K562 (cell line): ENCODE results near the gene ADGRB2. TPM values are rescaled to one million over a fixed set of nuclear protein-coding genes. Genes with fewer than 3 reads are reported as not detected.
A peak's percentile ranks its signal among the peaks of the same experiment; 100 is the strongest.

Experiments used
- ATAC-seq: fragments of 200-7000 bp; cut with Tn5 transposase; 3 replicates; pipeline ENCODE4 v1.9.1; 2020; ENCODE audit warnings: moderate library complexity
- BruUV-seq: library from RNA; stranded (reverse); fragments of 400-500 nt; replicated peaks from 2 replicates; lab custom pipeline; 2021; lab: Mats Ljungman, UMichigan
- CTCF ChIA-PET: fragments of 300-600 bp; formaldehyde crosslinking; extraction: SDS; loops from one replicate; lab custom pipeline; 2021; ENCODE audit warnings: low intra/inter-chr PET ratio; lab: Yijun Ruan, JAX
- POLR2A ChIA-PET: fragments of 300-600, 350-650 bp; sonication (Branson Sonifier 250); formaldehyde crosslinking; extraction: SDS; loops from one replicate; lab custom pipeline; 2021; ENCODE audit warnings: antibody characterized with exemption, inconsistent platforms; lab: Yijun Ruan, JAX
- DNase-seq, 4 experiments: peaks; one replicate each; pipeline versions ENCODE4 v3.0.0 to v3.0.0-alpha.2; 2011 to 2018; ENCODE audit warnings: low spot score in 3 of 4, mixed read lengths in 3 of 4; ENCODE audit errors: extremely low read depth in 1 of 4
- FAIRE-seq: peaks from 2 replicates; lab custom pipeline; 2011; peaks lifted over from hg19 to GRCh38; lab: Jason Lieb, UNC
- H2AFZ ChIP-seq: 2 replicates; pipeline ENCODE4 v1.6.0; 2011; ENCODE audit warnings: low read depth, low read length, control low read depth, inconsistent platforms
- H3K27ac ChIP-seq: fragments of 200-600 bp; 3 replicates; pipeline ENCODE4 v1.8.0; 2011; ENCODE audit warnings: low read depth, mild to moderate bottlenecking, control low read depth, inconsistent platforms, low read length, moderate library complexity, mixed read lengths; ENCODE audit errors: extremely low read depth
- H3K27me3 ChIP-seq, 2 experiments: fragments of 300-600 bp in 1 of 2; 2 replicates in 1 of 2; 3 replicates in 1 of 2; pipeline versions ENCODE4 v1.6.0 to v1.8.0; 2011; ENCODE audit warnings: inconsistent platforms in 2 of 2, low read length in 2 of 2, mild to moderate bottlenecking in 1 of 2, mixed read lengths in 1 of 2, moderate library complexity in 1 of 2; ENCODE audit not compliant: control insufficient read depth in 2 of 2, insufficient read depth in 2 of 2
- H3K36me3 ChIP-seq: fragments of 300-600 bp; 3 replicates; pipeline ENCODE4 v1.8.0; 2011; ENCODE audit warnings: mild to moderate bottlenecking, low read length, inconsistent platforms; ENCODE audit not compliant: control insufficient read depth, insufficient read depth
- H3K4me1 ChIP-seq, 2 experiments: fragments of 200-600 bp in 1 of 2; replicated peaks in 1 of 2; 2 replicates in 1 of 2; 3 replicates in 1 of 2; pipeline versions ENCODE4 v1.5.1 to v1.8.0; 2011; ENCODE audit warnings: inconsistent platforms in 2 of 2, low read length in 2 of 2, mild to moderate bottlenecking in 1 of 2, mixed read lengths in 1 of 2, moderate library complexity in 1 of 2; ENCODE audit not compliant: control insufficient read depth in 2 of 2, insufficient read depth in 2 of 2
- H3K4me2 ChIP-seq: 2 replicates; pipeline ENCODE4 v1.6.1; 2011; ENCODE audit warnings: low read length, control low read depth, inconsistent platforms, mixed read lengths; ENCODE audit not compliant: insufficient read depth
- H3K4me3 ChIP-seq: fragments of 200-600 bp; sonication (generic), shearing (Covaris generic); 2 replicates; pipeline ENCODE4 v1.5.1; 2016; ENCODE audit warnings: control low read depth, inconsistent platforms
- H3K79me2 ChIP-seq: fragments of 200-600 bp; 3 replicates; pipeline ENCODE4 v1.8.0; 2011; ENCODE audit warnings: low read length, inconsistent platforms; ENCODE audit not compliant: control insufficient read depth, insufficient read depth
- H3K9ac ChIP-seq, 2 experiments: 2 replicates each; pipeline versions ENCODE4 v1.6.0 to v1.6.1; 2011; ENCODE audit warnings: low read depth in 2 of 2, low read length in 2 of 2, control low read depth in 1 of 2, inconsistent platforms in 1 of 2, mild to moderate bottlenecking in 1 of 2, mixed read lengths in 1 of 2; ENCODE audit not compliant: insufficient read depth in 1 of 2
- H3K9me1 ChIP-seq: one replicate; pipeline ENCODE4 v1.6.0; 2011; ENCODE audit warnings: inconsistent platforms, mild to moderate bottlenecking, low read length, moderate library complexity; ENCODE audit not compliant: control insufficient read depth, insufficient read depth
- H3K9me3 ChIP-seq: replicated peaks from 2 replicates; pipeline ENCODE4 v1.5.1; 2011; ENCODE audit warnings: low read depth, low read length, inconsistent platforms; ENCODE audit not compliant: control insufficient read depth, insufficient read depth
- H4K20me1 ChIP-seq: replicated peaks from 2 replicates; pipeline ENCODE4 v1.6.1; 2011; ENCODE audit warnings: low read length, inconsistent platforms, mixed read lengths; ENCODE audit not compliant: control insufficient read depth, insufficient read depth
- CREB1 ChIP-seq, 2 experiments: sonication (generic) in 1 of 2; formaldehyde crosslinking in 1 of 2; IDR thresholded peaks; 2 replicates each; pipeline versions ENCODE4 v1.6.1 to v1.8.0; 2012 to 2022; ENCODE audit warnings: inconsistent platforms in 1 of 2, mild to moderate bottlenecking in 1 of 2, missing genetic modification reagents in 1 of 2, moderate library complexity in 1 of 2
- CTCF ChIP-seq, 3 experiments: IDR thresholded peaks in 2 of 3; conservative IDR thresholded peaks in 1 of 3; 2 replicates each; pipeline ENCODE4 v1.5.1; 2011 to 2012; ENCODE audit warnings: low read length in 3 of 3, mild to moderate bottlenecking in 3 of 3, control low read depth in 2 of 3, improper control_type of control experiment in 1 of 3, inconsistent platforms in 1 of 3, low read depth in 1 of 3, mixed read lengths in 1 of 3, moderate library complexity in 1 of 3; ENCODE audit not compliant: insufficient read depth in 2 of 3
- GABPA ChIP-seq: fragments of 200-800 bp; sonication (Bioruptor generic); conservative IDR thresholded peaks from 2 replicates; pipeline ENCODE4 v1.6.1; 2016; ENCODE audit warnings: low read depth, missing genetic modification characterization, missing compliant biosample characterization
- GTF3C2 ChIP-seq: IDR thresholded peaks from 3 replicates; pipeline ENCODE4 v1.6.1; 2011; ENCODE audit warnings: borderline replicate concordance, mild to moderate bottlenecking, moderate library complexity; ENCODE audit not compliant: insufficient read length; ENCODE audit errors: extremely low read depth
- ILF3 ChIP-seq: fragments of 450-650 bp; IDR thresholded peaks from 2 replicates; pipeline ENCODE4 v1.6.1; 2018; ENCODE audit warnings: antibody characterized with exemption, mild to moderate bottlenecking, moderate library complexity, borderline replicate concordance
- KAT2B ChIP-seq: IDR thresholded peaks from one replicate; pipeline ENCODE4 v1.6.1; 2012; ENCODE audit warnings: low read depth, mild to moderate bottlenecking, control low read depth, inconsistent platforms, low read length, moderate library complexity
- RAD21 ChIP-seq, 2 experiments: fragments of 250-450 bp in 1 of 2; fragments of 450-650 bp in 1 of 2; sonication (Bioruptor Pico) in 1 of 2; formaldehyde crosslinking in 1 of 2; IDR thresholded peaks in 1 of 2; conservative IDR thresholded peaks in 1 of 2; 2 replicates each; pipeline versions ENCODE4 v1.4.0 to v1.8.0; 2020 to 2022; ENCODE audit warnings: mild to moderate bottlenecking in 2 of 2, moderate library complexity in 1 of 2
- RCOR1 ChIP-seq, 2 experiments: IDR thresholded peaks; 2 replicates each; pipeline ENCODE4 v1.6.1; 2012; ENCODE audit warnings: low read depth in 2 of 2, low read length in 2 of 2, borderline replicate concordance in 1 of 2, improper control_type of control experiment in 1 of 2
- SMC3 ChIP-seq: conservative IDR thresholded peaks from 2 replicates; pipeline ENCODE4 v1.6.1; 2011; ENCODE audit warnings: low read depth, low read length, improper control_type of control experiment; ENCODE audit not compliant: insufficient read depth
- ZBTB7A ChIP-seq: IDR thresholded peaks from 2 replicates; pipeline ENCODE4 v1.6.1; 2011; ENCODE audit warnings: low read depth, mild to moderate bottlenecking, low read length, moderate library complexity, borderline replicate concordance; ENCODE audit not compliant: control insufficient read depth
- ZNF639 ChIP-seq, 2 experiments: fragments of 200-800 bp in 1 of 2; sonication (Bioruptor generic) in 1 of 2; sonication (generic) in 1 of 2; formaldehyde crosslinking in 1 of 2; IDR thresholded peaks in 1 of 2; conservative IDR thresholded peaks in 1 of 2; 2 replicates each; pipeline versions ENCODE4 v1.5.0 to v1.6.1; 2016 to 2020; ENCODE audit warnings: missing compliant biosample characterization in 1 of 2, missing genetic modification characterization in 1 of 2, missing genetic modification reagents in 1 of 2
- WGBS: fragments of 100-300 bp; shearing (Covaris generic); methylation state at CpG from one replicate; pipeline ENCODE4 v1.1.6; 2016; ENCODE audit warnings: low coverage, mixed read lengths; ENCODE audit not compliant: insufficient coverage; ENCODE audit errors: missing lambda C conversion rate; 5-methylcytosine and 5-hydroxymethylcytosine counted together
- in situ Hi-C: fragments of 300-500 bp; cut with MboI; formaldehyde crosslinking; loops from 4 replicates; pipeline ENCODE4 v1.15.0; 2018; ENCODE audit warnings: inconsistent platforms, mixed read lengths
- intact Hi-C: fragments of 100-400 bp; cut with micrococcal nuclease; formaldehyde crosslinking; loops from 2 replicates; pipeline ENCODE4 v1.14.2; 2022
- polyA plus RNA-seq, 8 experiments: library from polyadenylated mRNA; depleted of rRNA in 4 of 8; stranded (reverse) in 5 of 8; unstranded in 3 of 8; fragments of >200 nt; fragmentation: Nextera tagmentation in 2 of 8; fragmentation: Illumina TruSeq in 1 of 8; extraction: Ambion mirVana in 2 of 8; extraction: Trizol in 1 of 8; gene quantifications; 2 replicates each; pipeline versions ENCODE4 v1.2.1 to v1.2.3, GENCODE V29; 2011 to 2014; ENCODE audit warnings: inconsistent platforms in 1 of 8, missing spikeins in 1 of 8
- total RNA-seq, 7 experiments: library from RNA; depleted of rRNA in 6 of 7; stranded (reverse); fragments of >200 nt in 6 of 7; fragmentation: Illumina TruSeq in 2 of 7; extraction: Trizol in 2 of 7; gene quantifications; 2 replicates each; pipeline versions ENCODE4 v1.2.1 to v1.2.3, GENCODE V29; 2011 to 2021; ENCODE audit warnings: low replicate concordance in 1 of 7

The ADGRB2 gene
- total and polyA plus RNA-seq, 9 of the 15 experiments (the other 6 are each of a cell fraction or from before 2014, with no cell fraction given): 0.04 to 0.23 (median 0.20) TPM; not detected in 2

GRCh38 chr1:31765041-31765467, 914 bp upstream of the ADGRB2 start:
- Histone ChIP-seq H3K9ac (no peak overlapping the region), H2AFZ (no peak overlapping the region), H3K4me1 (peaks cover 26 to 41% of the 10 kb centered on the region in 2 experiments), H3K4me2 (peak overlapping the region; percentile 66), H3K27me3 (peaks cover 36 to 63% of the 10 kb centered on the region in 2 experiments; a peak in 4 of 5 replicates), H3K27ac (no peak overlapping the region), H3K9me3 (no peaks in the 10 kb centered on the region), H3K36me3 (no peaks in the 10 kb centered on the region), H3K4me3 (no peak overlapping the region), H4K20me1 (peaks cover 49% of the 10 kb centered on the region), H3K9me1 (no peaks in the 10 kb centered on the region), H3K79me2 (no peaks in the 10 kb centered on the region)
- peak; percentile 69 for FAIRE-seq
- peak; percentile 69 for ATAC-seq
- 5% methylated on average over 5 of the region's 5 CpGs for WGBS
- ChIA-PET CTCF (interaction anchor here (1.0 to 2.1 kb wide), 4 partner anchors 24 to 298 kb away, joined by 4 to 48 read pairs (median 7); no protein-coding TSS in a partner anchor), POLR2A (interaction anchor here (0.6 to 2.4 kb wide), 3 partner anchors 13 to 188 kb away, joined by 3 to 9 read pairs (median 4); partner anchors contain the start of gene COL16A1)
- BruUV-seq: no TSS peak
- intact Hi-C loops: loop anchor here (1.0 kb wide), 1 partner anchor 24 kb away; no protein-coding TSS in a partner anchor
- DNase-seq: peak in 3 of 4 experiments; percentile 45 to 72 (median 65)
- in situ Hi-C loops: no loop called here
- TF ChIP-seq ZNF639 (CRISPR knock-in tag; conservative IDR thresholded peaks at IDR 0.05 in 1 of 2, IDR thresholded peaks at IDR 0.05 in 1 of 2) (no peak), KAT2B (no peak), SMC3 (peak; percentile 66), CREB1 (IDR thresholded peaks at IDR 0.05) (no peak), CREB1 (CRISPR knock-in tag; IDR thresholded peaks at IDR 0.05) (0 out of 2 replicates have a peak, but pooled peaks have one; percentile 15), ZBTB7A (no peak; the same call in 1 of the 2 replicates), GABPA (tag) (no peak), CTCF (IDR thresholded peaks at IDR 0.05 in 2 of 3, conservative IDR thresholded peaks at IDR 0.05 in 1 of 3; ENCODE audit: insufficient read depth in 2 of 3, low read depth in 1 of 3, low read length in 3 of 3) (peak; percentile 66 to 78 (median 70)), ILF3 (no peak), RAD21 (CRISPR knock-in tag; conservative IDR thresholded peaks at IDR 0.05 in 1 of 2, IDR thresholded peaks at IDR 0.05 in 1 of 2) (peak; percentile 75 to 83), GTF3C2 (no peak), RCOR1 (IDR thresholded peaks at IDR 0.05; ENCODE audit: borderline replicate concordance in 1 of 2, low read depth in 2 of 2, low read length in 2 of 2) (0 out of 4 replicates have a peak, but pooled peaks of 1 of the 2 experiments have one; percentile 25)
